ENCODE data around the gene NKAIN2.

GRCh38 chr6:124684621-124685020 lies 881.0 kb downstream of the NKAIN2 start:
- no peak for TF ChIP-seq SNAI2 (CRISPR knock-in tag; IDR thresholded peaks at IDR 0.05)
- TF ChIP-seq CSRNP3 (CRISPR knock-in tag; IDR thresholded peaks at IDR 0.05): no peak
- TF ChIP-seq ZFP3 (CRISPR knock-in tag; IDR thresholded peaks at IDR 0.05): no peak
- no peak for TF ChIP-seq TSHZ2 (CRISPR knock-in tag; IDR thresholded peaks at IDR 0.05)
- TF ChIP-seq POU6F1 (CRISPR knock-in tag; IDR thresholded peaks at IDR 0.05; ENCODE audit: borderline replicate concordance, low read depth): no peak
